K562 (cell line): ENCODE measurements around the gene GNG7. TPM values are rescaled to one million over a fixed set of nuclear protein-coding genes. Genes with fewer than 3 reads are reported as not detected.

Experiments used
- ATAC-seq: fragments of 200-7000 bp; cut with Tn5 transposase; 3 replicates; pipeline ENCODE4 v1.9.1; 2020; ENCODE audit warnings: moderate library complexity
- BruUV-seq: library from RNA; stranded (reverse); fragments of 400-500 nt; replicated peaks from 2 replicates; lab custom pipeline; 2021; lab: Mats Ljungman, UMichigan
- CTCF ChIA-PET: fragments of 300-600 bp; formaldehyde crosslinking; extraction: SDS; loops from one replicate; lab custom pipeline; 2021; ENCODE audit warnings: low intra/inter-chr PET ratio; lab: Yijun Ruan, JAX
- POLR2A ChIA-PET: fragments of 300-600, 350-650 bp; sonication (Branson Sonifier 250); formaldehyde crosslinking; extraction: SDS; loops from one replicate; lab custom pipeline; 2021; ENCODE audit warnings: antibody characterized with exemption, inconsistent platforms; lab: Yijun Ruan, JAX
- DNase-seq, 4 experiments: peaks; one replicate each; pipeline versions ENCODE4 v3.0.0 to v3.0.0-alpha.2; 2011 to 2018; ENCODE audit warnings: low spot score in 3 of 4, mixed read lengths in 3 of 4; ENCODE audit errors: extremely low read depth in 1 of 4
- FAIRE-seq: peaks from 2 replicates; lab custom pipeline; 2011; peaks lifted over from hg19 to GRCh38; lab: Jason Lieb, UNC
- H2AFZ ChIP-seq: 2 replicates; pipeline ENCODE4 v1.6.0; 2011; ENCODE audit warnings: low read depth, low read length, control low read depth, inconsistent platforms
- H3K27ac ChIP-seq: fragments of 200-600 bp; 3 replicates; pipeline ENCODE4 v1.8.0; 2011; ENCODE audit warnings: low read depth, mild to moderate bottlenecking, control low read depth, inconsistent platforms, low read length, moderate library complexity, mixed read lengths; ENCODE audit errors: extremely low read depth
- H3K27me3 ChIP-seq, 2 experiments: fragments of 300-600 bp in 1 of 2; 2 replicates in 1 of 2; 3 replicates in 1 of 2; pipeline versions ENCODE4 v1.6.0 to v1.8.0; 2011; ENCODE audit warnings: inconsistent platforms in 2 of 2, low read length in 2 of 2, mild to moderate bottlenecking in 1 of 2, mixed read lengths in 1 of 2, moderate library complexity in 1 of 2; ENCODE audit not compliant: control insufficient read depth in 2 of 2, insufficient read depth in 2 of 2
- H3K36me3 ChIP-seq: fragments of 300-600 bp; 3 replicates; pipeline ENCODE4 v1.8.0; 2011; ENCODE audit warnings: mild to moderate bottlenecking, low read length, inconsistent platforms; ENCODE audit not compliant: control insufficient read depth, insufficient read depth
- H3K4me1 ChIP-seq, 2 experiments: fragments of 200-600 bp in 1 of 2; replicated peaks in 1 of 2; 2 replicates in 1 of 2; 3 replicates in 1 of 2; pipeline versions ENCODE4 v1.5.1 to v1.8.0; 2011; ENCODE audit warnings: inconsistent platforms in 2 of 2, low read length in 2 of 2, mild to moderate bottlenecking in 1 of 2, mixed read lengths in 1 of 2, moderate library complexity in 1 of 2; ENCODE audit not compliant: control insufficient read depth in 2 of 2, insufficient read depth in 2 of 2
- H3K4me2 ChIP-seq: 2 replicates; pipeline ENCODE4 v1.6.1; 2011; ENCODE audit warnings: low read length, control low read depth, inconsistent platforms, mixed read lengths; ENCODE audit not compliant: insufficient read depth
- H3K4me3 ChIP-seq: fragments of 200-600 bp; sonication (generic), shearing (Covaris generic); 2 replicates; pipeline ENCODE4 v1.5.1; 2016; ENCODE audit warnings: control low read depth, inconsistent platforms
- H3K79me2 ChIP-seq: fragments of 200-600 bp; 3 replicates; pipeline ENCODE4 v1.8.0; 2011; ENCODE audit warnings: low read length, inconsistent platforms; ENCODE audit not compliant: control insufficient read depth, insufficient read depth
- H3K9ac ChIP-seq, 2 experiments: 2 replicates each; pipeline versions ENCODE4 v1.6.0 to v1.6.1; 2011; ENCODE audit warnings: low read depth in 2 of 2, low read length in 2 of 2, control low read depth in 1 of 2, inconsistent platforms in 1 of 2, mild to moderate bottlenecking in 1 of 2, mixed read lengths in 1 of 2; ENCODE audit not compliant: insufficient read depth in 1 of 2
- H3K9me1 ChIP-seq: one replicate; pipeline ENCODE4 v1.6.0; 2011; ENCODE audit warnings: inconsistent platforms, mild to moderate bottlenecking, low read length, moderate library complexity; ENCODE audit not compliant: control insufficient read depth, insufficient read depth
- H3K9me3 ChIP-seq: replicated peaks from 2 replicates; pipeline ENCODE4 v1.5.1; 2011; ENCODE audit warnings: low read depth, low read length, inconsistent platforms; ENCODE audit not compliant: control insufficient read depth, insufficient read depth
- H4K20me1 ChIP-seq: replicated peaks from 2 replicates; pipeline ENCODE4 v1.6.1; 2011; ENCODE audit warnings: low read length, inconsistent platforms, mixed read lengths; ENCODE audit not compliant: control insufficient read depth, insufficient read depth
- CBX1 ChIP-seq: sonication (generic); IDR thresholded peaks from 2 replicates; pipeline ENCODE4 v1.6.1; 2016; ENCODE audit warnings: antibody characterized with exemption, low read depth, mild to moderate bottlenecking
- HOMEZ ChIP-seq: fragments of 250-450 bp; sonication (Bioruptor Pico); IDR thresholded peaks from 2 replicates; pipeline ENCODE4 v1.4.0; 2020; ENCODE audit warnings: mild to moderate bottlenecking, moderate library complexity
- NFYB ChIP-seq: IDR thresholded peaks from 2 replicates; pipeline ENCODE4 v1.6.1; 2011; ENCODE audit warnings: mild to moderate bottlenecking, moderate library complexity; ENCODE audit not compliant: insufficient read length; ENCODE audit errors: extremely low read depth
- PBX2 ChIP-seq, 2 experiments: IDR thresholded peaks in 1 of 2; conservative IDR thresholded peaks in 1 of 2; 2 replicates each; pipeline ENCODE4 v1.6.1; 2016; ENCODE audit warnings: low read depth in 2 of 2, mild to moderate bottlenecking in 1 of 2, missing compliant biosample characterization in 1 of 2, missing genetic modification characterization in 1 of 2, moderate library complexity in 1 of 2
- SIN3B ChIP-seq: fragments of 450-650 bp; IDR thresholded peaks from 2 replicates; pipeline ENCODE4 v1.6.1; 2017; ENCODE audit warnings: low read depth, mild to moderate bottlenecking, moderate library complexity
- SMARCA4 ChIP-seq: fragments of 450-650 bp; IDR thresholded peaks from 2 replicates; pipeline ENCODE4 v1.6.1; 2016
- TAF9B ChIP-seq: fragments of 450-650 bp; IDR thresholded peaks from 2 replicates; pipeline ENCODE4 v1.6.1; 2018; ENCODE audit warnings: mild to moderate bottlenecking; ENCODE audit not compliant: partially characterized antibody
- ZFP30 ChIP-seq: fragments of 250-450 bp; sonication (Bioruptor Pico); IDR thresholded peaks from 2 replicates; pipeline ENCODE4 v1.8.0; 2022; ENCODE audit warnings: moderate library complexity, mild to moderate bottlenecking, inconsistent platforms, borderline replicate concordance
- ZNF277 ChIP-seq: fragments of 250-450 bp; sonication (Bioruptor Pico); IDR thresholded peaks from 2 replicates; pipeline ENCODE4 v1.8.0; 2022; ENCODE audit warnings: inconsistent platforms, mild to moderate bottlenecking, moderate library complexity, borderline replicate concordance
- ZNF507 ChIP-seq: conservative IDR thresholded peaks from 2 replicates; pipeline ENCODE4 v1.6.1; 2017; ENCODE audit warnings: missing genetic modification characterization, missing compliant biosample characterization
- ZNF584 ChIP-seq: fragments of 200-800 bp; sonication (Bioruptor generic); IDR thresholded peaks from 2 replicates; pipeline ENCODE4 v1.6.1; 2016; ENCODE audit warnings: low read depth, mild to moderate bottlenecking, missing genetic modification characterization, missing compliant biosample characterization
- ZNF589 ChIP-seq: fragments of 200-800 bp; sonication (Bioruptor generic); IDR thresholded peaks from 2 replicates; pipeline ENCODE4 v1.6.1; 2016; ENCODE audit warnings: low read depth, missing genetic modification characterization, missing compliant biosample characterization
- WGBS: fragments of 100-300 bp; shearing (Covaris generic); methylation state at CpG from one replicate; pipeline ENCODE4 v1.1.6; 2016; ENCODE audit warnings: low coverage, mixed read lengths; ENCODE audit not compliant: insufficient coverage; ENCODE audit errors: missing lambda C conversion rate; 5-methylcytosine and 5-hydroxymethylcytosine counted together
- in situ Hi-C: fragments of 300-500 bp; cut with MboI; formaldehyde crosslinking; loops from 4 replicates; pipeline ENCODE4 v1.15.0; 2018; ENCODE audit warnings: inconsistent platforms, mixed read lengths
- intact Hi-C: fragments of 100-400 bp; cut with micrococcal nuclease; formaldehyde crosslinking; loops from 2 replicates; pipeline ENCODE4 v1.14.2; 2022
- polyA plus RNA-seq, 8 experiments: library from polyadenylated mRNA; depleted of rRNA in 4 of 8; stranded (reverse) in 5 of 8; unstranded in 3 of 8; fragments of >200 nt; fragmentation: Nextera tagmentation in 2 of 8; fragmentation: Illumina TruSeq in 1 of 8; extraction: Ambion mirVana in 2 of 8; extraction: Trizol in 1 of 8; gene quantifications; 2 replicates each; pipeline versions ENCODE4 v1.2.1 to v1.2.3, GENCODE V29; 2011 to 2014; ENCODE audit warnings: inconsistent platforms in 1 of 8, missing spikeins in 1 of 8
- total RNA-seq, 7 experiments: library from RNA; depleted of rRNA in 6 of 7; stranded (reverse); fragments of >200 nt in 6 of 7; fragmentation: Illumina TruSeq in 2 of 7; extraction: Trizol in 2 of 7; gene quantifications; 2 replicates each; pipeline versions ENCODE4 v1.2.1 to v1.2.3, GENCODE V29; 2011 to 2021; ENCODE audit warnings: low replicate concordance in 1 of 7

GNG7 gene
- total and polyA plus RNA-seq, 9 of the 15 experiments (the other 6 are each of a cell fraction or from before 2014, with no cell fraction given) = 0.01 to 0.20 (median 0.06) TPM; not detected in 1

GRCh38 chr19:2648528-2648937 is 54.0 kb downstream of the GNG7 start:
- no peak overlapping the region for H3K9ac ChIP-seq
- H3K4me3 ChIP-seq = no peak overlapping the region
- WGBS = 0% methylated on average over 4 of the region's 4 CpGs
- peaks cover 21 to 51% of the 10 kb centered on the region in 2 experiments; a peak in 4 of 5 replicates for H3K27me3 ChIP-seq
- H2AFZ ChIP-seq = no peak overlapping the region
- intact Hi-C loops (loop anchor here (1.0 to 5.0 kb wide), 2 partner anchors 101 to 224 kb away; no protein-coding TSS in a partner anchor), in situ Hi-C loops (loop anchor here (5.0 kb wide), 1 partner anchor 224 kb away; no protein-coding TSS in a partner anchor)
- CTCF ChIA-PET = interaction anchor here (0.5 to 1.7 kb wide), 8 partner anchors 13 to 1344 kb away, joined by 3 to 19 read pairs (median 3); no protein-coding TSS in a partner anchor
- no peaks in the 10 kb centered on the region for H3K9me1 ChIP-seq
- DNase-seq (peak; percentile 78 to 84 (median 83)), FAIRE-seq (peak; percentile 92), ATAC-seq (peak; percentile 95)
- no peak overlapping the region for H3K27ac ChIP-seq
- H3K36me3 ChIP-seq = no peaks in the 10 kb centered on the region
- no peaks in the 10 kb centered on the region for H3K9me3 ChIP-seq
- H3K4me2 ChIP-seq = no peak overlapping the region
- H3K79me2 ChIP-seq = no peaks in the 10 kb centered on the region
- no TSS peak for BruUV-seq
- peaks cover 0 to 11% of the 10 kb centered on the region in 2 experiments; a peak in 2 of 5 replicates for H3K4me1 ChIP-seq
- POLR2A ChIA-PET = interaction anchor here (0.9 to 2.4 kb wide), 4 partner anchors 17 to 302 kb away, joined by 3 to 10 read pairs (median 5); partner anchors contain the start of gene GADD45B
- H4K20me1 ChIP-seq = no peaks in the 10 kb centered on the region
- no peak for TF ChIP-seq SIN3B
- TF ChIP-seq ZNF589 (CRISPR knock-in tag) = no peak
- TF ChIP-seq ZNF507 = no peak
- no peak for TF ChIP-seq NFYB
- TF ChIP-seq CBX1 = peak; percentile 40; the same call in 1 of the 2 replicates
- TF ChIP-seq TAF9B = no peak
- peak; percentile 50 for TF ChIP-seq PBX2 (CRISPR knock-in tag; IDR thresholded peaks at IDR 0.05; ENCODE audit: low read depth)
- TF ChIP-seq PBX2 (tag; conservative IDR thresholded peaks at IDR 0.05; ENCODE audit: low read depth) = peak; percentile 64
- no peak for TF ChIP-seq ZFP30
- no peak for TF ChIP-seq HOMEZ (CRISPR knock-in tag)
- no peak for TF ChIP-seq SMARCA4
- TF ChIP-seq ZNF584 (CRISPR knock-in tag) = no peak
- no peak for TF ChIP-seq ZNF277 (CRISPR knock-in tag)
